HUES48 (cell line): ENCODE results near the gene MCEE.
A peak's percentile ranks its signal among the peaks of the same experiment; 100 is the strongest.
"Not testable (repeated sequence)": the region's sequence is repeated elsewhere in the genome, so short reads cannot be mapped to it uniquely, and the experiment has no call there.

ENCODE experiments used
- H3K27ac ChIP-seq: one replicate; pipeline ENCODE4 v1.7.0; 2013; ENCODE audit warnings: low read depth, low read length, inconsistent platforms
- H3K27me3 ChIP-seq: 2 replicates; pipeline ENCODE4 v1.6.1; 2013; ENCODE audit warnings: mild to moderate bottlenecking, low read length; ENCODE audit not compliant: control insufficient read depth, insufficient read depth
- H3K36me3 ChIP-seq: 2 replicates; pipeline ENCODE4 v1.6.1; 2013; ENCODE audit warnings: low read length; ENCODE audit not compliant: control insufficient read depth, insufficient read depth
- H3K4me1 ChIP-seq: 2 replicates; pipeline ENCODE4 v1.6.1; 2013; ENCODE audit warnings: mild to moderate bottlenecking, low read length; ENCODE audit not compliant: control insufficient read depth, insufficient read depth
- H3K4me3 ChIP-seq: 2 replicates; pipeline ENCODE4 v1.5.1; 2013; ENCODE audit warnings: mild to moderate bottlenecking, low read depth, low read length
- H3K9ac ChIP-seq: 2 replicates; pipeline ENCODE4 v1.6.1; 2013; ENCODE audit warnings: mild to moderate bottlenecking, low read depth, low read length, moderate library complexity
- H3K9me3 ChIP-seq: 2 replicates; pipeline ENCODE4 v1.6.1; 2013; ENCODE audit warnings: low read length; ENCODE audit not compliant: control insufficient read depth, insufficient read depth

The MCEE gene

GRCh38 chr2:71102981-71103681, 26.9 kb downstream of the MCEE start:
- Histone ChIP-seq H3K27me3 (no peaks in the 10 kb centered on the region), H3K9ac (no peak overlapping the region), H3K9me3 (no peaks in the 10 kb centered on the region), H3K4me3 (no peak overlapping the region), H3K4me1 (peaks cover 9% of the 10 kb centered on the region), H3K36me3 (no peaks in the 10 kb centered on the region), H3K27ac (peak overlapping the region; percentile 70)

DNA sequence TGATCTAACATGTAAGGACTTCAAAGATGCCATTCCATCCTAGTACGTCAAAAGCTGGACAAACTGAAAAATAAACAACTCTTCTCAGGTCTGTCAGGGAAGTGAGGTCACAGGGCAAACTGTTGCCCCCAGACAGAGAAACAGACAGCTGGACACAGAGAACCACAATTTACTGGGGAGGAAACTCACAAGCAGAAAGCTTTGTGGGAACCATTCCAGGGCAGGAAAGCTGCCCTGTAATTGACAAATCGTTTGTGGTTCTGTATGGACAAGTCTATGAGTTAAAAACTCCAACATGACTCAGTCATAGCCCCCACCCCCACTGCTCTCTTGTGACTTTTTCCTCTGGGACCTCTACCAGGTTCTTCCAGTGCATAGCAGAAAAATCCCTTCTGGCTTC, 28.4 kb downstream of the MCEE start:
- H3K9ac ChIP-seq, result no peak overlapping the region
- no peaks in the 10 kb centered on the region for H3K9me3 ChIP-seq
- no peak overlapping the region for H3K4me3 ChIP-seq
- no peaks in the 10 kb centered on the region for H3K36me3 ChIP-seq
- H3K4me1 ChIP-seq, result peaks cover 9% of the 10 kb centered on the region
- H3K27me3 ChIP-seq, result no peaks in the 10 kb centered on the region
- H3K27ac ChIP-seq, result no peak overlapping the region

DNA sequence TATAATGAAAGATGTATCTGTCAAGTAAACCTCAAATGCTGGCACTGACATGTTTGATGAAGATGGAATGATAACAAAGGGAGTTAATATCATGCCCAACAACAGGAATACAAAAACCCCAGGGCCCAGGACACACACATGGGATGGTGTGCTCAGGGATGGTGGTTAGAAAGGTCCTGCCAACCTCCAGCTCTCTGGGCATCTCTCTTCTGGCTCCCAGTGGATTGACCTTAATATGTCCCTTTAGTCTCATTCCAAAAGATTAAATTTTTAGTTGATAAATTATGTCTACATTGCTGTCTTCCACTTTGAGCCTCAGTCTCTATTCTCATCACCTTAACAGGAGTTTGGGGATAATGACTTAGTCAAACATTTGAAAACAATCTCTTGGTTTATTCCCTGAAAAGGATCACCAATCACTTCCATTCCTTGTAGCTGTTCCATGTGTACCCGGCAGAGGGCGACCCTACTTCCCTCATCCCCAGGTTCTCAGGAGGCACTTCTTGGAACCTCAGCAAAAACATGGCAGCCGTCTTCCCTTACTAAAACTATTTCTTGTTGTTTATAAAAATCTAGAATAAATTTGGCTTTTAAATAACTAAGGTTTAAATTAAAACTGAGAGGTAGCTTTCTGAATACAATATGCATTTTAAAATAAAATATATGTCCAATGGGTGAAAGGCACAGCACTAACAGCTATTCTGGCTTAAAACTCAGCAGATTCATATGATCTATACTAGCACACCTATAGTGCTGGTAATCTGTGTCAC, 29.6 kb downstream of the MCEE start:
- Histone ChIP-seq H3K4me3 (no peak overlapping the region), H3K9me3 (no peaks in the 10 kb centered on the region), H3K36me3 (no peaks in the 10 kb centered on the region), H3K27ac (no peak overlapping the region), H3K9ac (no peak overlapping the region), H3K4me1 (peaks cover 9% of the 10 kb centered on the region), H3K27me3 (no peaks in the 10 kb centered on the region)

DNA sequence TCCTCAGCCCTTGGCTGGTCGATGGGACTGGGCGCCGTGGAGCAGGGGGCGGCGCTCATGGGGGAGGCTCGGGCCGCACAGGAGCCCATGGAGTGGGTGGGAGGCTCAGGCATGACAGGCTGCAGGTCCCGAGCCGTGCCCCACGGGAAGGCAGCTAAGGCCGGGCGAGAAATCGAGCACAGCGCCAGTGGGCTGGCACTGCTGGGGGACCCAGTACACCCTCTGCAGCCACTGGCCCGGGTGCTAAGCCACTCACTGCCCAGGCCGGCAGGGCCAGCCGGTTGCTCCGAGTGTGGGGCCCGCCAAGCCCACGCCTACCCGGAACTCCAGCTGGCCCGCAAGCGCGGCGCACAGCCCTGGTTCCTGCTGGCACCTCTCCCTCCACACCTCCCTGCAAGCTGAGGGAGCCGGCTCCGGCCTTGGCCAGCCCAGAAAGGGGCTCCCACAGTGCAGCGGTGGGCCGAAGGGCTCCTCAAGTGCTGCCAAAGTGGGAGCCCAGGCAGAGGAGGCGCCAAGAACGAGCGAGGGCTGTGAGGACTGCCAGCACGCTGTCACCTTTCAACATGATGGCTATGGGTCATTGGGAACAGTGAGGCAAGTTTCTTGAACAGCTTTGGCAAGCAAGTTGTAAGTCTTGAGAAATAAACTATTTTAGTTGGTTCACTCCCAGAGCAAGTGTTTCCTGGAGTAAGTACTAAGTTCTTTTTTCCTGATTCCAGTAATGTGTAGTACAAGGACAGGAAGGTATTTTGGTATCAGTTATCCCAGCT, 37.4 kb downstream of the MCEE start:
- not testable (repeated sequence) for H3K4me1 ChIP-seq, H3K27me3 ChIP-seq, H3K4me3 ChIP-seq, H3K9ac ChIP-seq, H3K9me3 ChIP-seq, H3K36me3 ChIP-seq, H3K27ac ChIP-seq

DNA sequence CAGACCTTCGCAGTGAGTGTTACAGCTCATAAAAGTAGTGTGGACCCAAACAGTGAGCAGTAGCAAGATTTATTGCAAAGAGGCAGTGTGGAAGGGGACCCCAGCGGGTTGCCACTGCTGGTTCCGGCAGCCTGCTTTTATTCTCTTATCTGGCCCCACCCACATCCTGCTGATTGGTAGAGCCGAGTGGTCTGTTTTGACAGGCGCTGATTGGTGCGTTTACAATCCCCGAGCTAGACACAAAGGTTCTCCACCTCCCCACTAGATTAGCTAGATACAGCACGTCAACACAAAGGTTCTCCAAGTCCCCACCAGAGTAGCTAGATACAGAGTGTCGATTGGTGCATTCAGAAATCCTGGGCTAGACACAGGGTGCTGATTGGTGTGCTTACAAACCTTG, 38.2 kb downstream of the MCEE start:
- H3K27me3 ChIP-seq, H3K4me3 ChIP-seq, H3K4me1 ChIP-seq, H3K9me3 ChIP-seq, H3K36me3 ChIP-seq, H3K27ac ChIP-seq, H3K9ac ChIP-seq: not testable (repeated sequence)

- not testable (repeated sequence) for H3K27me3 ChIP-seq, H3K4me3 ChIP-seq, H3K9ac ChIP-seq, H3K9me3 ChIP-seq, H3K27ac ChIP-seq, H3K36me3 ChIP-seq
- peaks cover 19% of the 10 kb centered on the region for H3K4me1 ChIP-seq
Measured at GRCh38 chr2:71089475-71089874, 40.6 kb downstream of the MCEE start.

DNA sequence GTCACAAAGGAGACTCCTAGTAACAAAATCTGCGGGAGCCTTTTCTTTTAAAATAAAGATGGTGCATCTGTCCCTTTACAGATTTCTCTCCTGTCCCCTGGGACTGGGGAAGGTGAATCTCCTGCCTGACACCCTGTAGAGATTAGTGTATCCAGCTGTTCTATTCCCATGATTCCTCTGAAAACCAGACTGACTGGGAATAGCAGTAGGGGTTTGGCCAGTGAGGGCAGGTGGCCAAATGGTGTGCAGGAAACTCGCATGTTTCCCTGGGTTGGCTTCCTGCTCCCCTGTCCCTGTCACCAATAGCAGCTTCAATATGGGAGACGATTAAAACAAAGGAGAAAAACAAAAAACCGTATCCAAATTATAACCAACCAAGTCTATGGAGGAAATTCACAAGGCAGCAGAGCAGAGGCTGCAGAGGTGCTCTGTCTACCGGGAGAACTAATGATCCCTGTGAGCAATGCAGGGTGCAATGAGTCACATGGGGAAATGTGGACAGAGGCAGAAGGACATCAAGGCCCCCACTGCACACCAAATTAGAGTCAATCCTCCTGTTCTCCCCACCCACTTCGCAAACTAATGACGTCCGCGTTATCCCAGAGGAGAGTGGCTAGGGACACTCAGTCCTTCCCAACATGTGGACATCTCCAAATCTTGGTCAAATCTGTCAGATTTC, 44.6 kb downstream of the MCEE start:
- peaks cover 24% of the 10 kb centered on the region for H3K4me1 ChIP-seq
- H3K36me3 ChIP-seq, H3K27me3 ChIP-seq, H3K4me3 ChIP-seq, H3K9ac ChIP-seq, H3K27ac ChIP-seq, H3K9me3 ChIP-seq: not testable (repeated sequence)

- not testable (repeated sequence) for H3K9ac ChIP-seq, H3K4me3 ChIP-seq, H3K36me3 ChIP-seq, H3K27me3 ChIP-seq, H3K27ac ChIP-seq, H3K9me3 ChIP-seq
- peaks cover 24% of the 10 kb centered on the region for H3K4me1 ChIP-seq
Measured at GRCh38 chr2:71083752-71084312, 46.2 kb downstream of the MCEE start.

- H3K36me3 ChIP-seq, H3K9me3 ChIP-seq: not testable (repeated sequence)
- peaks cover 24% of the 10 kb centered on the region for H3K4me1 ChIP-seq
Measured at GRCh38 chr2:71083297-71083696, 46.7 kb downstream of the MCEE start.

DNA sequence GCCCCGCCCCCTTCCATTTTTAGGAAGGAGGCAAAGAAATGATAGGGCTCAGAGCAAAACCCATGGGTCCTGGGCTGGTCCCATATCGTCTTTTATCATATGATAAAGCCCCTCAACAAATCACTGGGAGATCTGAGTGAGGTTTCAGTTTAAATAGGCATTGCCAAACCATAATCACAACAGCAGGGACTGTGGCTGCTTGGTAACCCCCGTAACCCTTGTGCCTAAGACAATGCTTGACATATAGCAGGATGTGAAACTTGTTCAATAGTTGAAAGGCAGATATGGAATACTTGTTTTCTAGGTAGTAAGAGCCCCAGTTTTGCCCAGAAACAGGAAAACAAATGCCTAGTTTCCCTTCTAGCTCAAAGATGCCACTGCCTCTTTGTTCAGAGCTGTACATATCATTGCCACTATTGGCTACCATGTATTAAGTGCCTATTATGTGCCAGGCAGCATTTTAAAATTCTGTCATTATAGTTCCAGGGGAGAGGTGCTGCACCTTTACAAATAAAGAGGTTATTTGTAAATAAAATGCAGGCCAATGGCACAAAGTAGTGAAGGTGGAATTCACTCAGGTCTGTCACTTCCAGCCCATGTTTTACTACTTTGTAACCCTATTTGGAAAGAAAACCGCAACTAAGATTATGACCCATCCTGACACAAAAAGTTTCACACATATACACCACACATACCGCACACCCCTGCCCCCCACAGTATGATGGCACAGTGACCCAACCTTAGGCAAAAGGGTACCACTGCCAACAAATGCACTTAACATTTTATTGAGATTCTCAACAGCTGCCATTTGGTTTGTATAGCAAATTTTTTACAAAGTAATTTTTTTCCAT, 47.4 kb downstream of the MCEE start:
- Histone ChIP-seq H3K27me3 (no peaks in the 10 kb centered on the region), H3K27ac (no peak overlapping the region), H3K9me3 (no peaks in the 10 kb centered on the region), H3K4me1 (peaks cover 24% of the 10 kb centered on the region), H3K9ac (no peak overlapping the region), H3K4me3 (no peak overlapping the region), H3K36me3 (peaks cover 15% of the 10 kb centered on the region)

More at GRCh38 chr2:71083297-71083696, 46.7 kb downstream of the MCEE start:
- not testable (repeated sequence) for H3K9ac ChIP-seq, H3K27ac ChIP-seq, H3K27me3 ChIP-seq, H3K4me3 ChIP-seq
